Stimulated activated CD8-positive, alpha-beta memory T cell treated with anti-CD3 and anti-CD28 coated beads, Interleukin-12 subunit alpha, Interleukin-12 subunit beta, amount 100 ng/mL, for 1 hour (primary cell): Measurements from ENCODE around the gene SPANXN3.
"Not testable (repeated sequence)": the region's sequence is repeated elsewhere in the genome, so short reads cannot be mapped to it uniquely, and the experiment has no call there.

ENCODE experiments used
- DNase-seq: peaks from one replicate; pipeline ENCODE4 v3.0.0-alpha.2; 2020; ENCODE audit warnings: low read depth

The SPANXN3 gene, protein sequence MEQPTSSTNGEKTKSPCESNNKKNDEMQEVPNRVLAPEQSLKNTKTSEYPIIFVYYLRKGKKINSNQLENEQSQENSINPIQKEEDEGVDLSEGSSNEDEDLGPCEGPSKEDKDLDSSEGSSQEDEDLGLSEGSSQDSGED

DNA sequence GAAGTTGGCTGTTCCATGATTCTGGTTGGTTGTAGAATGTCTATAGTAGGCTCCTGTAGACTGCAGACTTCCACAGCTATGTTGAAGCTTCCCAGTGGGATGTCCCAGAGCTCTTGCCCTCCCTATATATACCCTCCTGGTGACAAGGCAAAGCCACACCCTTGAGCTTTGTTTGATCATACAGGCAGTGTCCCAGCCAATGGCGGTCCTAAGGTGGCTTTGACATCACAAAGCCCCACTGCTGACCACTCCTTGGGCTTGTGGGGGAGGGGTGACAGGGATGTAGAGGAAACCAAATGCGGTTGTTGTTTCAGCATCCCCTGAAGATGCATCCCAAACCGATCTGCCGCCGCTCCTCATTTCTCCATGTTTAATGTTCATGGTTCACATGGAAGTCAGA is at the start of gene SPANXN3:
TSS of gene SPANXN3 (minus strand) at position 101 of the 400 bp plus-strand sequence. CDS start at position 17, 84 bp downstream.
- not testable (repeated sequence) for DNase-seq

DNA sequence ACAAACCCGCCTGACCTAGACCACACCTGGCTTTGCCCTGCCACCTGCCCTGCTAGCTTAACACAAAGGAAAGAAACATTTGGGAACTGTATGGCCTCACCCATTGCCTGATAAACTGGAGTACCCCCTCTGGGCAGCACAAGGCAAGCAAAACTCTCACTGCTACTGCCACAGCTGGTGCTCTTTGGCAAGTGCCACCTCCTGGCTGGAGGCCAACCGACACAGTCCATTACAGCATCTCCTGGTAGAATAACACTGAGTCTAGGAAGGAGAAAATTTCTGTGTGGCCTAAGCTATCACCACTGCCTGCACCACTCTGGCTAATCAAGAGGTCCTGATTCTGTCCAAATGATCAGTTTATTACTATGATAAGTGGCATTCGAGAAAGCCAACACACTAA is 18.9 kb upstream of the SPANXN3 start:
- DNase-seq, result no peak

DNA sequence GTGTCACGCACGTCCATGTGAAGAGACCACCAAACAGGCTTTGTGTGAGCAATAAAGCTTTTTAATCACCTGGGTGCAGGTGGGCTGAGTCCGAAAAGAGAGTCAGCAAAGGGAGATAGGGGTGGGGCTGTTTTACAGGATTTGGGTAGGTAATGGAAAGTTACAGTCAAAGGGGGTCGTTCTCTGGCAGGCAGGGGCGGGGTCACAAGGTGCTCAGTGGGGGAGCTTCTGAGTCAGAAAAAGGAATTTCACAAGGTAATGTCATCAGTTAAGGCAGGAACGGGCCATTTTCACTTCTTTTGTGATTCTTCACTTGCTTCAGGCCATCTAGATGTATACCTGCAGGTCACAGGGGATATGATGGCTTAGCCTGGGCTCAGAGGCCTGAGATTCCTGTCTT is 15.1 kb downstream of the SPANXN3 start:
- not testable (repeated sequence) for DNase-seq

DNA sequence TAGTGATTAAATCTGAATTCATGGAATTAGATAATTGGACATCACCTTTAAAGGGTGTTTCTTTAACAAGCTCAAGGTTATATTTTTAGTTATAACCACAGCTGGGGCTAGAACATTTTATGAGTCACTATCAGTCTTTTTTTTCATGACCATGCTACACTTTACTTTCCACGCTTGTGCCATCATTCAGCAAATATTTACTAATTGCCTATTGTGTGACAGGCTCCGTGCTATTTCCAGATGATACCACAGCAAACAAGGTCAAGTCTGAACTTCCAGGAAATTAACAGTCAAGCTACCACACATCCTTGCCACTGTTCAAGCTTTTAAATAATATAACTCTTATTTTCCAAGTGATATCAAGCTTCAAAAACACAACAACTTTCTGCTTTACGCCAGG is 16.5 kb downstream of the SPANXN3 start:
- DNase-seq, result no peak

DNA sequence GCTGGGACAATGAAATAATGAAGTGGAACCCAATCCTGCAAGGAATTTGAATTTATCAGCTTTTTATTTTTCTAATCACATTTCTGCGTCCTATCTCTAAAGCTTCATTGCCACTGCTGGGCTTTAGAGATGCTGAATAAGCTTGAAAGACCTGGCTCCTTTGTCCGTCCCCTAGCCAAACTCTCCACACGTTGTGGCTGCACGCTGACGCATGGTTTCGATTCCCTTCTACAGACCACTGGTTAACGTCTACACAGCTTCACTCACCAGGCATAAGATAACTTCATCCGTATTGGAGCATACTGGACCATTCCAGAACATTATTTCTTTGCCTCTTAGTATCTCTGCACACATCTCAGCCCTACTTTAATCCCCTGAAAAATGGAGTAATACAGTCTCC is 31.2 kb downstream of the SPANXN3 start:
- no peak for DNase-seq

DNA sequence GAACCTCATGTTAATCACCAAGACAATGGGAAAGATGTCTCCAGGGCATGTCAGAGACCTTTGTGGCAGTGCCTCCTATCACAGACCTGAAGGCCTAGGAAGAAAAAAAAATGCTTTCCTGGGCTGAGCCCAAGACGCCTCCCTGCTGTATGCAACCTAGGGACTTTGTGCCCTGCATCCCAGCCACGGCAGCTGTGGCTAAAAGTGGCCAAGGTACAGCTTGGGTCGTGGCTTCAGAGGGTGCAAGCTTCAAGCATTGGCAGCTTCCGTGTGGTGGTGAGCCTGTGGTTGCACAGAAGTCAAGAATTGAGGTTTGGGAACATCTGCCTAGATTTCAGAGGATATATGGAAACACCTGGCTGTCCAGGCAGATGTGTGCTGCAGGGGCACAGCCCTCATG is 40.5 kb downstream of the SPANXN3 start:
- DNase-seq, result no peak

DNA sequence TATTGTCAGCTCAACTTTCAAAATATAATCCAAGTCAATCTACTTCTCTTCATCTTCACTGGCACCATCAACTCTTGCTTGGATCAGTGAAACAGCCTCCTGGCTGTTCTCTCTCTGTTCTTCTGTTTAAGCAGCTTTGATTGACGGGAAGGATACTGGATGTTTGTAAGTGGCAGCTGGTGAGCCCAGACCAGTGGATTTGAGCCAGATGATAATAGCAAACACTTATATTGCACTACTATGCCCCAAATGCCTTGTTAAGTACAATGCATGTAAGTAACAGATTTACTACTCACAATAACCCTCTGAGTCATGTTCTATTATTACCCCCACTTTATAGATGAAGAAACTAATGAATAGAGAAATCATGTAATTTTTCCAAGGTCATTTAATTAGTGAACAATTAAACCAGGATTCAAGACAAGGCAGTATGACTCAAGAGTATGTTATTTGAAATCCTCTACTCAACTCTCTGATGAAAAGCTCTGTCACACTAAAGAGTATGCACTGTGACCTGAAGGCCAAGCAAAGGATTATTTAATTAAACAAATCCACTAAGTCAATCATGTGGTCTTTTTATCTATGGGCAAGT is 44.8 kb downstream of the SPANXN3 start:
- no peak for DNase-seq

DNA sequence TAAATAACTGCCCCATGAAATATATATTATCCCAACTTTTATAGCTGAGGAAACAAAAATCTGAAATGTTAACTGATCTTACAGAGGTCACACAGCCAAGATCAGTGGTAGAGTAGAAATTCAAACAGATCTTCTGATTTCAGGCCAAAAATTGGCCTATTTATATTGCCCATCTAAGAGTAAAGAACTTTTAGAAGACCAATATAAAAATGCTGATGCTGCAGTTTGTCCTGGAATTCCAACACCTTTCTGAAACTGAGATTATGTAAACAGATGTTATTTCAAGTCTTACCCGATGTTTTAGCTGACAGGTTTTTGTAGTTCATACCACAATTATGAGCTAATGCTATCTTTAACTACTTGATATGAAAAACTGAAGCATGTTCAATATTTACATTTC is 51.1 kb downstream of the SPANXN3 start:
- no peak for DNase-seq

DNA sequence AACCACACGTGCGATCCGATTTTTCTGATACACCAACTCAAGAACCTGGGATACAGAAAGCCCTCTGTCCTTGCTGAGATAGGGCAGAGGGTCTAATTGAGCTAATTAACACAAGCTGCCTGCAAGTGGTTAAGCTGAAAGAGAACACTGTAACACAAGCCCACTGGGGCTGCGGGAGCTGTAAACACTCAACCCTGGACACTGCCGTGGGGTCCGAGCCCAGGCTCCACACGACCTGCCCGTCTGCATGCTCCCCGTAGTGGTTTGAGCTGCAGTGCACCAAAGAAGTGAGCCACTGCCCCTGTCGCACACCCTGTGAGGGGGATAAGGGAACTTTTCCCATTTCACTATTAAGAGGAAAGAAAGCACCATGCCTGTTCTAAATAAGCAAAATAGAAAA is 54.6 kb downstream of the SPANXN3 start:
- DNase-seq, result no peak

DNA sequence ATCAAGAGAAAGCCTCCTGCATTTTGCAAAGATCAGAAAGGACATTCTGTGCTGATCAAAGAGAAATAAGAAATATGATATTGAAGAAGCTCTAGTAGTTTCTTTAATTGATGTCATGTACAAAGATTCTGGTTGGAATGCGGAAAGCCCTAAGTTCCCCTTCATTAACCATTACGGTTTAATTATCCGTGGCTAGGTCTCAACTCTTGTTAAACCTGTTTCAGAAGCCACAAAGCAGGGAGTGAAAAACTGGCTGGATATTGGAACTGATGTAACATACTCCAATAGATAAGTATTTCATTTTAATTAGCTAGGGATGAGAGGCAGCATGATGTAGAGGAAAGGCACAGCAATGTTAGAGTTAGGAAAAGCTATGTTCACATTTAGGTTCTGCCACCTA is 55.7 kb downstream of the SPANXN3 start:
- DNase-seq, result no peak
